Rectal smooth muscle tissue (tissue), 1 donor: Measurements from ENCODE around the gene FN3K.

Experiments used
- H3K27ac ChIP-seq: one replicate; pipeline ENCODE4 v1.7.0; 2013; ENCODE audit warnings: low read depth, low read length, inconsistent platforms
- H3K27me3 ChIP-seq: one replicate; pipeline ENCODE4 v1.7.0; 2013; ENCODE audit warnings: low read length; ENCODE audit not compliant: control insufficient read depth, insufficient read depth
- H3K36me3 ChIP-seq: one replicate; pipeline ENCODE4 v1.7.0; 2013; ENCODE audit warnings: low read length; ENCODE audit not compliant: control insufficient read depth, insufficient read depth
- H3K4me1 ChIP-seq: one replicate; pipeline ENCODE4 v1.7.0; 2013; ENCODE audit warnings: low read length; ENCODE audit not compliant: control insufficient read depth, insufficient read depth
- H3K4me3 ChIP-seq: one replicate; pipeline ENCODE4 v1.7.0; 2013; ENCODE audit warnings: low read length
- H3K9ac ChIP-seq: one replicate; pipeline ENCODE4 v1.7.0; 2013; ENCODE audit warnings: low read length

Gene FN3K

GRCh38 chr17:82734987-82735866 lies at the start of gene FN3K:
Gene FN3K (plus strand): TSS chr17:82735615. CDS start chr17:82735637, 22 bp downstream.
- Histone ChIP-seq H3K27ac (peak within 1 kb of the TSS; percentile 80), H3K27me3 (no peaks in the 10 kb centered on the region), H3K4me3 (peak within 1 kb of the TSS; percentile 86), H3K36me3 (peaks cover 2% of the 10 kb centered on the region), H3K9ac (peak within 1 kb of the TSS; percentile 68), H3K4me1 (peaks cover 3% of the 10 kb centered on the region)

DNA sequence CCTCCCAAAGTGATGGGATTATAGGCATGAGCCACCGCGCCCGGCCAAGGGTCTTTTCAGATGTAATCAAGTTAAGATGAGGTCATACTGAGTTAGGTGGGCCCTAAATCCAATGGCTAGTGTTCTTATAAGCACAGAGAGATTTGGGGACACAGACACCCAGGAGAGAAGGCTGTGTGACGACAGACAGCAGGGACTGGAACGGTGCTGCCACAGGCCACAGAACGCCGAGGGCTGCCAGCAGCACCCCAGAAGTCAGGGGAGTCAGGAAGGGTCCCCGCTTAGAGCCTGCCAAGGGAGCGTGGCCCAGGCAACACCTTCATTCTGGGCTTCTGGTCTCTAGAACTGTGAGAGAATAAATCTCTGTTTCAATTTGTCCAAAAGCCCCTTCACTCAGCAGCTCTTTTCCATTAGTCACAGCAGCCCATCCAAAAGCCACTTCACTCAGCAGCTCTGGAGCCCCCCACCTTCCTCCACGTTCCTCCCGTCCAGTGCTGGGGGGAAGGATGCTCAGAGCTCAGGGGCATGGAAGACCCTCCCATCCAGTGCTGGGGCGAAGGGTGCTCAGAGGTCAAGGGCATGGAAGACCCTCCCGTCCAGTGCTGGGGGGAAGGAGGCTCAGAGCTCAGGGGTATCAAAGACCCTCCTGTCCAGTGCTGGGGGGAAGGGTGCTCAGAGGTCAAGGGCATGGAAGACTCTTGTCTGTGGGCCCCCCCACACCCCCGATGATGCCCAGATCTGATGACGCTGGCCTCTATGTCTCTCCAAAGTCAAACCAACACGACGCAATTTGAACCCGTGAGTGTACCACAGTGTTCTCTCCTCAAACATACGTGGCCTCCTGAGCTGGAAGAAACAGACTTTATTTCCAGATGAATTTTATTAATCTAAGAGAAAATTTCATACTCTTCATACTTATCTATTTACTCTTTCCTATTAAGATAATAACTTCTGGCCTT lies 48.8 kb upstream of the FN3K start:
- no peak overlapping the region for H3K4me3 ChIP-seq
- no peak overlapping the region for H3K27ac ChIP-seq
- H3K9ac ChIP-seq, result no peak overlapping the region

GRCh38 chr17:82687375-82687861 lies 48.0 kb upstream of the FN3K start:
- Histone ChIP-seq H3K9ac (no peak overlapping the region), H3K36me3 (peaks cover 4% of the 10 kb centered on the region), H3K4me3 (no peak overlapping the region), H3K27me3 (no peaks in the 10 kb centered on the region), H3K4me1 (no peaks in the 10 kb centered on the region), H3K27ac (no peak overlapping the region)

More for the DNA sequence above, 48.8 kb upstream of the FN3K start:
- Histone ChIP-seq H3K36me3 (peaks cover 4% of the 10 kb centered on the region), H3K27me3 (no peaks in the 10 kb centered on the region), H3K4me1 (no peaks in the 10 kb centered on the region)

GRCh38 chr17:82687871-82688270 lies 47.5 kb upstream of the FN3K start:
- Histone ChIP-seq H3K4me1 (no peaks in the 10 kb centered on the region), H3K36me3 (peaks cover 4% of the 10 kb centered on the region), H3K27ac (no peak overlapping the region), H3K4me3 (no peak overlapping the region), H3K9ac (no peak overlapping the region), H3K27me3 (no peaks in the 10 kb centered on the region)

- Histone ChIP-seq H3K27ac (no peak overlapping the region), H3K9ac (no peak overlapping the region), H3K4me1 (no peaks in the 10 kb centered on the region), H3K27me3 (no peaks in the 10 kb centered on the region), H3K4me3 (no peak overlapping the region), H3K36me3 (peaks cover 4% of the 10 kb centered on the region)
These were observed 46.3 kb upstream of the FN3K start for GRCh38 chr17:82689077-82689476.

- Histone ChIP-seq H3K27me3 (no peaks in the 10 kb centered on the region), H3K27ac (no peak overlapping the region), H3K9ac (no peak overlapping the region), H3K36me3 (peaks cover 4% of the 10 kb centered on the region), H3K4me1 (no peaks in the 10 kb centered on the region), H3K4me3 (no peak overlapping the region)
These were observed 44.5 kb upstream of the FN3K start for GRCh38 chr17:82690786-82691489.

DNA sequence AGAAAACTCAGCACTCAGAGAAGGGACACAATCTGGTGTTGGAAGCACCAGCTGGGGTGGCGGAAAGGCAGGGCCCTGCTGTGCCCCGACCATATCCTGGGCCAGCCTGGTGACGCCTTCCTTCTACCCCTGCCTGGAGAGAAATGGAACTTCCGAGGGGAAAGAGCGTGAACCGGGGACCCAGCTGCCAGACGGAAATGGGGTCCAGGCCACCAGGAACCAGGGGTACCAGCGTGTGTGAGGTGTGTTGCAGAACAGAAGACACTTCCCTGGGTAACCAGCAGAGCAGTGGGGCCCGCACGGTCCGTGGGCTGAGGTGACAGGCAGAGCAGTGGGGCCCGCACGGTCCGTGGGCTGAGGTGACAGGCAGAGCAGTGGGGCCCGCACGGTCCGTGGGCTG lies 43.7 kb upstream of the FN3K start:
- Histone ChIP-seq H3K4me3 (no peak overlapping the region), H3K9ac (no peak overlapping the region), H3K27me3 (no peaks in the 10 kb centered on the region), H3K36me3 (peaks cover 4% of the 10 kb centered on the region), H3K4me1 (peaks cover under 1% of the 10 kb centered on the region), H3K27ac (no peak overlapping the region)

DNA sequence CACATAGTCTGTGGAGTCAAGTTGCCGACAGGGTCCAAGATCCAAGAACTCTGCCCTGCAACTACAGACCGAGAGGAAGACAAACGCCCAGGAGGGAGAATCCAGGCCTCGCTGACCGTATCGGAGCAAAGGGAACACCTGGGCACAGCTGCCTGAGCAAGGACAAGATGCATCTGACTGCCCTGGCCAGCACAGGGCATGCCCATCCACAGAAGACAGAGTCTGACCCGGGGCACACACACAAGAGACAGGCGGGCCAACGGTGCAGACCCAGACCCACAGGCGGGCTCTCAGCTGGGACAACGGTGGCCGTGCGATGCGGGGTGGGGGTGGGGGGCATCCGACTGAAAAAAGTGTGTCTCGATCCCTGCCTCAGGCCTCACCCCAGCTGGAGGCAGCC lies 43.1 kb upstream of the FN3K start:
- peaks cover 4% of the 10 kb centered on the region for H3K36me3 ChIP-seq
- no peaks in the 10 kb centered on the region for H3K27me3 ChIP-seq
- H3K27ac ChIP-seq, result no peak overlapping the region
- no peak overlapping the region for H3K9ac ChIP-seq
- H3K4me3 ChIP-seq, result no peak overlapping the region
- peaks cover 6% of the 10 kb centered on the region for H3K4me1 ChIP-seq

DNA sequence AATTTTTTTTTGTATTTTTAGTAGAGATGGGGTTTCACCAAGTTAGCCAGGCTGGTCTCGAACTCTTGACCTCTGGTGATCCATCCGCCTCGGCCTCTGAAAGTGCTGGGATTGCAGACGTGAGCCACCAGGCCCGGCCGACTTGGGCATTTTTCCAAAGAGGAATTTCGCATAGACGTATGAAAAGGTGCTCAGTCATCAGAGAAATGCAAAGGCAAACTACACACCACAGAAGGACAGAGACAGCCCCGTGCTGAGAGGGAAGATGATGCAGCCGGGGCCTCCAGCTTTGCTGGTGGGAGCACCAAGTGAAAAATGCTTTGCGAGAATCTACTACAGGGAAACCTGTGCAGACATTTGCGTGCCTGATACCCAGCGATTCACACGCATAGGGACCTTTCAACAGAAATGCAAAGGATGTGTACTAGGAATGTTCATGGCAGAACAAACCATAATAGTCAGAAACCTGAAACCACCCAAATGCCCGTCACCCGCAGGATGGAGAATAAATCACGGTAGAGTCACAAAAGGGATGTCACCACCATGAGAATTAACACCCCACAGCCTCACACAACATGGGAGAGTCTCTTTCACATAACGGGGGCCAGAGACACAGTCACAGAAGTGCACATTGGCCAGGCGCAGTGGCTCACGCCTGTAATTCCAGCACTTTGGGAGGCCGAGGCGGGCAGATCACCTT lies 42.1 kb upstream of the FN3K start:
- no peak overlapping the region for H3K27ac ChIP-seq

DNA sequence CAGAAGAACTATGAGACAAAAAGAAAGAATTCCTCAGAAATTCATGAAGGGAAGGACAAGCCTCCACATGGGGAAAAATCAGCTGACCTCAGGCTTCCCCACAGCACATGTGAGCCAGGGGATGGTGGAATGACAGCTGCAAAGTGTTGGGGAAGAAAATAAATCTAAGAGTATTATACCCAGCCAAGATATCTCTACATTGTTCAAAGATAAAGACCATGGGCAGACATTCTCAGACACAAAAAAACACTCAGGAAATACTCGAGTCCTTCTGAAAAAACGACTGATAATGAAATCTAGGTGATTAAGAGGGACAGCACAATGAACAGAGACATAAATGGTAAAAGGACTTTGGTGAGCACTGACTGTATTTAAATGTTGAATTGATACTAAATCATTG lies 40.8 kb upstream of the FN3K start:
- H3K4me3 ChIP-seq, result no peak overlapping the region
- no peak overlapping the region for H3K27ac ChIP-seq
- peaks cover 7% of the 10 kb centered on the region for H3K4me1 ChIP-seq
- H3K9ac ChIP-seq, result no peak overlapping the region
- no peaks in the 10 kb centered on the region for H3K27me3 ChIP-seq
- peaks cover 4% of the 10 kb centered on the region for H3K36me3 ChIP-seq

More for the DNA sequence above, 42.1 kb upstream of the FN3K start:
- no peak overlapping the region for H3K9ac ChIP-seq
- H3K27me3 ChIP-seq, result no peaks in the 10 kb centered on the region
- H3K4me1 ChIP-seq, result peaks cover 7% of the 10 kb centered on the region
- H3K4me3 ChIP-seq, result no peak overlapping the region
- peaks cover 4% of the 10 kb centered on the region for H3K36me3 ChIP-seq

DNA sequence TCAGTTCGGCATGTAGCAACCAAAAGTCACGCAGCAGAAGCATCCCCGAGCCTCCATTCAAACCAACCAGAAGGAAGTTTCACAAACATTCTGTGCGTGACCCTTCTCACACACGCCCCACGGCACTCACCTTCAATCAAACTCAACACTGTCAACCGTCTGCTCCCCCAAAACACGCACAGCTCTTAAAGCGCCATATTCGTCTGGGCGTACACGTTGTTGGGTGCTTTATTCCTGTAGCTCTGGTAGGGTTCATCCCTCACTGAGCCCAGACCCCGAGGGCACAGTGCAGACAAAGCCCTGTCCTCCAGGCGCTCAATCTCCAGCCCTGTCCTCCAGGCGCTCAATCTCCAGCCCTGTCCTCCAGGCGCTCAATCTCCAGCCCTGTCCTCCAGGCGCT lies 39.2 kb upstream of the FN3K start:
- Histone ChIP-seq H3K27ac (no peak overlapping the region), H3K9ac (no peak overlapping the region), H3K4me3 (no peak overlapping the region), H3K4me1 (peaks cover 7% of the 10 kb centered on the region), H3K36me3 (no peaks in the 10 kb centered on the region), H3K27me3 (no peaks in the 10 kb centered on the region)
